Measurements from ENCODE around the gene KIF26B.

DNA sequence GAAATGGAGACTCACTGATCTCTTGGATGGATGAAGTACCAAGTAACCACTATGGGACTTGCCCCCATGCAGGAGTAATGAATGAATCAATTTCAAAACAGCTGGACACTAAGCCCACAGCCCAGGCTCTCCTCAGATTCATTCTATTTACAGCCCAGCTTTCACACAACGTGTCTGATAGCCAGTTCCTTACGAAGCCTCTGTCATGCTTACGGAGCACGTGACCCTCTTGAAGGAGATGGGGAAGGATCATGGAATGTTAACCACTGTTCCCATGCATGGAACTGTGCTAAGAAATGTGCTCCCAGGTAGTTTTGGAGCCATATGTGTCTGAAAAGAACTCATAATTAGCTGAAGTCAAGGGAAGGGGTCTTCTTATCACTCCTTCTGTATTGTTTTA lies 124.1 kb downstream of the KIF26B start:
- TF ChIP-seq, protein P1, sequence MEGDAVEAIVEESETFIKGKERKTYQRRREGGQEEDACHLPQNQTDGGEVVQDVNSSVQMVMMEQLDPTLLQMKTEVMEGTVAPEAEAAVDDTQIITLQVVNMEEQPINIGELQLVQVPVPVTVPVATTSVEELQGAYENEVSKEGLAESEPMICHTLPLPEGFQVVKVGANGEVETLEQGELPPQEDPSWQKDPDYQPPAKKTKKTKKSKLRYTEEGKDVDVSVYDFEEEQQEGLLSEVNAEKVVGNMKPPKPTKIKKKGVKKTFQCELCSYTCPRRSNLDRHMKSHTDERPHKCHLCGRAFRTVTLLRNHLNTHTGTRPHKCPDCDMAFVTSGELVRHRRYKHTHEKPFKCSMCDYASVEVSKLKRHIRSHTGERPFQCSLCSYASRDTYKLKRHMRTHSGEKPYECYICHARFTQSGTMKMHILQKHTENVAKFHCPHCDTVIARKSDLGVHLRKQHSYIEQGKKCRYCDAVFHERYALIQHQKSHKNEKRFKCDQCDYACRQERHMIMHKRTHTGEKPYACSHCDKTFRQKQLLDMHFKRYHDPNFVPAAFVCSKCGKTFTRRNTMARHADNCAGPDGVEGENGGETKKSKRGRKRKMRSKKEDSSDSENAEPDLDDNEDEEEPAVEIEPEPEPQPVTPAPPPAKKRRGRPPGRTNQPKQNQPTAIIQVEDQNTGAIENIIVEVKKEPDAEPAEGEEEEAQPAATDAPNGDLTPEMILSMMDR (IDR thresholded peaks at IDR 0.05), result no peak
- no peak for TF ChIP-seq POLR2A (IDR thresholded peaks at IDR 0.05)

Measured in body of pancreas (tissue), 4 donors.